GM12874 (cell line): ENCODE measurements around the gene DDC.

Experiments
- TF ChIP-seq, protein P1 (sequence below): IDR thresholded peaks from 2 replicates; pipeline ENCODE4 v1.5.1; 2011; ENCODE audit warnings: low read depth, mild to moderate bottlenecking, control low read depth, low read length, moderate library complexity; ENCODE audit not compliant: insufficient read depth

Gene DDC, protein sequence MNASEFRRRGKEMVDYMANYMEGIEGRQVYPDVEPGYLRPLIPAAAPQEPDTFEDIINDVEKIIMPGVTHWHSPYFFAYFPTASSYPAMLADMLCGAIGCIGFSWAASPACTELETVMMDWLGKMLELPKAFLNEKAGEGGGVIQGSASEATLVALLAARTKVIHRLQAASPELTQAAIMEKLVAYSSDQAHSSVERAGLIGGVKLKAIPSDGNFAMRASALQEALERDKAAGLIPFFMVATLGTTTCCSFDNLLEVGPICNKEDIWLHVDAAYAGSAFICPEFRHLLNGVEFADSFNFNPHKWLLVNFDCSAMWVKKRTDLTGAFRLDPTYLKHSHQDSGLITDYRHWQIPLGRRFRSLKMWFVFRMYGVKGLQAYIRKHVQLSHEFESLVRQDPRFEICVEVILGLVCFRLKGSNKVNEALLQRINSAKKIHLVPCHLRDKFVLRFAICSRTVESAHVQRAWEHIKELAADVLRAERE

DNA sequence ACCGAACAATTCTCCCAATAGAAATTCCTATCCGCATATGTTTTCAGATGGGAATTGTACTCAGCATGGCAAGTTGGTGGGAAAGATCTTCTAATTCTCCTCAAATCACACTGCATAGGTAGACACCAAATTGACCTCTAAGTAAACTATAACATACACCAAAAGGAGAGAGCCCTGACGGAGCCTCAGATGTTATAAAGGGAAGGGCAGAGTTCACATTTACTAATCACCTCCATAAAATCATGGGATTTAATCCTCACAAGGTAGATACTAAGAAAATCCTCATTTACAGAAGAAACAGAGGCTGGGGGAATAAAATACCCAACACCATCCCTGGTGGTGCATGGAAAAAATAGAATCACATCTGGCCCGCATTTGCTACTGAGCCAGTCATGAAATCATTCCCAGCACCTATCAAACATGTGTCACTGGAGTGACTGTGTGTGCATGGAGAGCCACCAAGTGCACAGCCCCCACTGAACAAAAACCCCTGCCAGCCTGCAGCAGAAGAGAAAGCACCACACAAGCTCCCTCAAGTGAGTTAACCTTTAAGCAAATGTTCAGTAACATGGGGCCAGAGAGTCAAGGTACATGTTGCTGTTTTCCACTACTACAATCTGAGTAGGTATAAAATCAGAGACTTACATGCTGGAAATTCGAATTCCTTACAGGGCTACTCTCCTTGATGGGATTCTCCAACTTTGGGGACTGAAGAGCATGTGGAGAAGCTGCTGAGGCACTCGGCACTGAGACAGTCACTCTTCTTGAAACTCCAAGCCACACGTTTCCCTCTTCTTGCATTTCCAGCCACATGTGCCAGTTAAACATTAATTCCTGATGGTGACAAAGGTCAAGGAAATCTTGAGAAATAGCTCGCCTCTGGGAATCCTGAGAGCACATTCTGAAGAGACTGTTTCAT, at the start of gene DDC:
Gene DDC, minus strand, starts transcription at position 766 of the 919 bp plus-strand sequence. CDS start 21,320 bp downstream, outside the sequence.
- TF ChIP-seq, protein P1, sequence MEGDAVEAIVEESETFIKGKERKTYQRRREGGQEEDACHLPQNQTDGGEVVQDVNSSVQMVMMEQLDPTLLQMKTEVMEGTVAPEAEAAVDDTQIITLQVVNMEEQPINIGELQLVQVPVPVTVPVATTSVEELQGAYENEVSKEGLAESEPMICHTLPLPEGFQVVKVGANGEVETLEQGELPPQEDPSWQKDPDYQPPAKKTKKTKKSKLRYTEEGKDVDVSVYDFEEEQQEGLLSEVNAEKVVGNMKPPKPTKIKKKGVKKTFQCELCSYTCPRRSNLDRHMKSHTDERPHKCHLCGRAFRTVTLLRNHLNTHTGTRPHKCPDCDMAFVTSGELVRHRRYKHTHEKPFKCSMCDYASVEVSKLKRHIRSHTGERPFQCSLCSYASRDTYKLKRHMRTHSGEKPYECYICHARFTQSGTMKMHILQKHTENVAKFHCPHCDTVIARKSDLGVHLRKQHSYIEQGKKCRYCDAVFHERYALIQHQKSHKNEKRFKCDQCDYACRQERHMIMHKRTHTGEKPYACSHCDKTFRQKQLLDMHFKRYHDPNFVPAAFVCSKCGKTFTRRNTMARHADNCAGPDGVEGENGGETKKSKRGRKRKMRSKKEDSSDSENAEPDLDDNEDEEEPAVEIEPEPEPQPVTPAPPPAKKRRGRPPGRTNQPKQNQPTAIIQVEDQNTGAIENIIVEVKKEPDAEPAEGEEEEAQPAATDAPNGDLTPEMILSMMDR = no peak

DNA sequence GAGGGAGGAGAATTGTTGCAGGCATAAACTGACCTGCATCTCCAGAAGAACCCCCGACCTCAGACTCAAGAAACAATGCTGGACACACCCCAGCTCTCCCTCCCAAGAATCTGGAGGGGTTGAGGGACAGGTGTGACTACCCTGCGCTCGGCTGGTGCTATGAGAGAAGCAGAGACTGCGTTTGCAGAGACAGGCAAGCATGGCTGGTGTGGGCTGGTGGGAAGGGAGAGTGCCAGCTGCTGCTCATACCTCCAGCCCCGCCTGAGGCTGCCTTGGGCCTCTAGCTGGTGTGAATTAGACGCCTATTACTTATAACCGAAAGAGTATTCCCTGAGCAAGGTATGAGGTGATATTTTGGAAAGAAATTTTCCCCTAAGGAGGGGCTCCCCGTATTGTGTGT, 48.3 kb upstream of the DDC start:
- TF ChIP-seq, protein P1 = no peak

DNA sequence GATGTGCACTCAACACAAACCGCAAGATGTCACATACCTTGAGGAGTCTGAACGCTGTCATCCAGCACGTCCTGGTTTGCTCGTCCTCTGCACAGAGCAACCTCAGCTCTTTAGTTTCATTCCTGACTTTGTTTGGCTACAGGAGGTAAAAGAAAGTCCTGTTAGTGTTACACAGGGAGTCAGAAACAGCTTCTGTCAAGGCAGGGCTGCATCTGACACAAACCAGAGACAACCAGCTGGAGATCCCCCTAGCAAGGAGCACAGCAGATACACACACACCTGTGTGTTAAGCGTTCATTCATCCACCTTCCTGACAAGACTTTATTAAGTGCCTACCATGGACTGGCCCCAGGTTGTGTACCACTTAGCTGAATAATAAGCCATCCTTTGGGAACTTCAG, 47.5 kb upstream of the DDC start:
- TF ChIP-seq, protein P1 = no peak

DNA sequence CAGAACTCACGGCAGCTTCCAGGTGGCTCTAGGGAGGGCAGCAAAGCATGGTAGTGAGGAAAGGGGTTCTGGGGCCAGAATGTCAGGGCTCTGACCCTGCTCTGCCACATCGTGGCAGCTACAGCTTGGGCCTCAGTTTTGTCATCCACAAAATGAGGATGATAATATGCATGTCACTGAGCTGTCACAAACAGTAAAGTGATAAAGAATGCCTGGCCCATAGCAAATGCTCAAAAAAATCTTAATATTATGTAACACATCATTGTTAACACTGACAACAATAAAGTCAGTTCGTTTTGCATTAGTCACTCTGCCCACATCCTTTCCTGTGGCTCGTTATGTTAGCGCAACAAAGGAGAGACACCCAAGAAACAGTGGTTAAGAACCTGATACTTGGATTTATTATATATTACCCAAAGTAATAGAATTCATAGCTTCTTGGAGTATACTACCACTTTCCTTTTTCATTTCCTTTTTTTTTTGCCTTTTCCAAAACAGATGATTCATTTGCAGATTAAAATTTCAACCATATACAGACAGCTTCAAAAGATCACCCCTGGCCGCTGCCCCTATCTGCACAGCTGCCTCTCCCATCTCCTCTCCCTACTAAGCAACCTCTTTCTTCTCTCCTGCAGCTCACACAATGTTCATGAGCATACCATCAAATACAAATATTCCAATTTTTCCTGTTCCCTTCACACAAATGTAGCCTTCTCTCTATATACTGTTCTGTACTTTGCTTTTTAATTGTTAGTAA, 45.5 kb upstream of the DDC start:
- TF ChIP-seq, protein P1 = no peak

DNA sequence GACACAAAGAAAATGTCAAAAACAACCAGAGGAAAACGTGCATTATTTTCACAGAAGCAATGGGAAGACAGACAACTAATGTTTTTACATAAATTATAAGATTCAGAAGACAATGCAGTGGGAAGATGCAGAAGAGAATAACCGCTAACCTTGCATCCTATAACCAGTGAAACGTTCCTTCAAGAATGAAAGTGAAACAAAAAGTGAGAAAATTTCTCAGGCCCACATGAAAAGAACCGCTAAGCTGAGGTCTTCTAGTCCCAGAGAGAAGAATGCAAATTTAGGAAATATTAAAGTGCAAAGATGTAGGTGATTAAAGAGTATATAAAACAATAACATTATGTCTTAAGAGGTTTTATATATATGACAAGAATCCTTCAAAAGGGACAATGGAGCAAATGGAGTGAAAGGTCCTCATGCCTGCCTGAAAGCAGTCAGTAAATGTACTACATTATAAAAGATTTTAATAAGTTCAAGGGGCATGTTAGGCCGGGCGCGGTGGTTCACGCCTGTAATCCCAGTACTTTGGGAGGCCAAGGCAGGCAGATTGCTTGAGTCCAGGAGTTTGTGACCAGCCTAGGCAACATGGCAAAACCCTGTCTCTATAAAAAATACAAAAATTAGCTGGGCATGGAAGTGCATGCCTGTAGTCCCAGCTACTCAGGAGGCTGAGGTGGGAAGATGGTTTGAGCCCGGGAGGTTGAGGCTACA, 43.1 kb upstream of the DDC start:
- TF ChIP-seq, protein P1 = no peak

DNA sequence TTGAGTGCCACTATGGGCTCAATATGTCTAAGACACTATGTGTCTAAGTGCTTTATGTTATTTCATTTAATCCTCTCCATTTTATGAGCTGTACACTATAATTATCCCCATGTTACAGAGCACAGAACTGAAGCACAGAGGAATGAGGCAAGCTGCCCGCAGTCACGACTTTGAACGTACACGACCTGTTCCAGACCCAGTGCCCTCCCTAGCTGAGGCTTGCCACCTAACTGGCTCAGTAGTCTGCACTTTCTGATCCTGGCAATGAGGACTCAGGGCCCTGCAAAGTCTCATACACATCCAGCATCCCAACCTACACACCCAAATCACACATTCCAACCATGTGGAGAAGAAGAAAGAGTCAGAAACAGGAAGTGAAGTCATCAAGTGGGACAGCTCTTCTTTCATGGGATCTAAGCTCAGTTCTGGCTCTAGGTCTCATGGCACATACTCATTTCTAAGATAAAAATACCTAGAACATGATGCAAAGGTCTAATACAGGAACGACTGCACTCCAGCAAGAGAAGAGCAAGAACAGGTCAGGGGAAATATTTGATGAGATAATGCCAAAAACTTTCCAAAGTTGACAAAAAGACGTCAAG, 42.4 kb upstream of the DDC start:
- TF ChIP-seq, protein P1 = no peak
